Stomach (tissue), 9 donors: Measurements from ENCODE around the gene RSPH9. TPM values are rescaled to one million over a fixed set of nuclear protein-coding genes. Genes with fewer than 3 reads are reported as not detected.

Experiments used
- DNase-seq, 2 donors: peaks; one replicate each; pipeline versions ENCODE4 v3.0.0 to v3.0.0-alpha.2; 2013 to 2019
- H3K27ac ChIP-seq, 5 donors: fragments of 200-600 bp in 4 of 5; sonication (generic) in 4 of 5; one replicate each; pipeline ENCODE4 v1.5.1; 2013 to 2019; ENCODE audit warnings: mild to moderate bottlenecking in 1 of 5, moderate library complexity in 1 of 5
- H3K27me3 ChIP-seq, 3 donors: fragments of 200-600 bp; sonication (generic); one replicate each; pipeline ENCODE4 v1.5.1; 2017 to 2019; ENCODE audit warnings: mixed run types in 1 of 3
- H3K36me3 ChIP-seq, 4 donors: fragments of 200-600 bp; sonication (generic); 1 replicate in 3 of 4; 2 replicates in 1 of 4; pipeline ENCODE4 v1.5.1; 2016 to 2019
- H3K4me1 ChIP-seq, 4 donors: fragments of 200-600 bp; sonication (generic); one replicate each; pipeline ENCODE4 v1.5.1; 2016 to 2019
- H3K4me3 ChIP-seq, 4 donors: fragments of 200-600 bp; sonication (generic) in 3 of 4; one replicate each; pipeline ENCODE4 v1.5.1; 2016 to 2019; ENCODE audit warnings: mild to moderate bottlenecking in 1 of 4
- H3K9me3 ChIP-seq, 4 donors: fragments of 200-600 bp; sonication (generic); one replicate each; pipeline ENCODE4 v1.5.1; 2016 to 2019
- CTCF ChIP-seq, 7 experiments: fragments of 450-650 bp in 4 of 7; fragments of 200-600 bp in 3 of 7; sonication (generic) in 3 of 7; IDR thresholded peaks; one replicate each; pipeline ENCODE4 v1.5.1; 2016 to 2019; ENCODE audit warnings: antibody characterized with exemption in 7 of 7, control low read depth in 2 of 7, mild to moderate bottlenecking in 1 of 7
- EP300 ChIP-seq: sonication (generic); formaldehyde crosslinking; IDR thresholded peaks from one replicate; pipeline ENCODE4 v1.6.1; 2017; ENCODE audit warnings: antibody characterized with exemption
- POLR2A ChIP-seq, 4 donors: fragments of 450-650 bp; IDR thresholded peaks; one replicate each; pipeline ENCODE4 v1.6.1; 2016; ENCODE audit warnings: antibody characterized with exemption in 4 of 4, control low read depth in 2 of 4, mild to moderate bottlenecking in 1 of 4, moderate library complexity in 1 of 4
- POLR2AphosphoS5 ChIP-seq, 3 donors: sonication (generic); formaldehyde crosslinking; IDR thresholded peaks; one replicate each; pipeline ENCODE4 v1.6.1; 2016; ENCODE audit warnings: antibody characterized with exemption in 3 of 3
- WGBS, 5 donors: extraction: QIAGEN DNeasy Blood & Tissue Kit in 3 of 5; methylation state at CpG; one replicate each; pipeline versions ENCODE4 v1.1.5 to v1.1.7; 2013 to 2018; 5-methylcytosine and 5-hydroxymethylcytosine counted together
- intact Hi-C: fragments of 100-400 bp; cut with DNase I; formaldehyde crosslinking; loops from one replicate; pipeline ENCODE4 v1.15.1; 2023; ENCODE audit warnings: low total_unique reads
- polyA plus RNA-seq, 3 donors: library from polyadenylated mRNA; stranded (reverse); fragments of 200-250 nt; gene quantifications; one replicate each; pipeline ENCODE4 v1.2.3, GENCODE V29; 2013
- total RNA-seq, 5 donors: library from RNA; depleted of rRNA; stranded (reverse); fragments of >200 nt; gene quantifications; one replicate each; pipeline versions ENCODE4 v1.1.0 to v1.2.3, GENCODE V29; 2014 to 2016
- donor health status: healthy with polysubstance abuse.
- donor health status: Bipolar disorder and iron deficiency.
- donor health status: healthy.

RSPH9 gene
- total and polyA plus RNA-seq, 8 donors: 0.18 to 0.92 (median 0.42) TPM; not detected in 4

- peaks cover 0 to 18% (median 15%) of the 10 kb centered on the region in 4 donors for H3K4me1 ChIP-seq
- peaks cover 0 to 7% (median 0%) of the 10 kb centered on the region in 3 donors for H3K27me3 ChIP-seq
- WGBS, 5 donors: 65 to 77% (median 73%) methylated on average over 9 to 12 of the region's 12 CpGs
- no peak for DNase-seq
- no peaks in the 10 kb centered on the region for H3K9me3 ChIP-seq
- intact Hi-C loops: no loop called here
- TF ChIP-seq POLR2A (IDR thresholded peaks at IDR 0.05) (no peak), CTCF (IDR thresholded peaks at IDR 0.05) (no peak), EP300 (no peak), POLR2AphosphoS5 (IDR thresholded peaks at IDR 0.05) (no peak)
- peak overlapping the region in 3 of 5 donors; percentile 27 to 43 (median 33) for H3K27ac ChIP-seq
- H3K36me3 ChIP-seq: no peaks in the 10 kb centered on the region
- H3K4me3 ChIP-seq: no peak overlapping the region
Observed at GRCh38 chr6:43717822-43718221, 73.0 kb downstream of the RSPH9 start.

GRCh38 chr6:43718387-43719105 lies 73.7 kb downstream of the RSPH9 start:
- Histone ChIP-seq H3K4me1 (peaks cover 0 to 18% (median 17%) of the 10 kb centered on the region in 4 donors), H3K36me3 (no peaks in the 10 kb centered on the region), H3K27ac (peak overlapping the region in 2 of 5 donors; percentile 30 to 33), H3K27me3 (peaks cover 0 to 7% (median 0%) of the 10 kb centered on the region in 3 donors), H3K4me3 (no peak overlapping the region), H3K9me3 (no peaks in the 10 kb centered on the region)
- intact Hi-C loops: no loop called here
- no peak for TF ChIP-seq EP300
- TF ChIP-seq CTCF (IDR thresholded peaks at IDR 0.05): no peak
- TF ChIP-seq POLR2A (IDR thresholded peaks at IDR 0.05): no peak
- no peak for TF ChIP-seq POLR2AphosphoS5 (IDR thresholded peaks at IDR 0.05)
- no peak for DNase-seq
- 75 to 84% (median 80%) methylated on average over 9 to 13 of the region's 13 CpGs for WGBS, 5 donors

GRCh38 chr6:43719511-43719910 lies 74.7 kb downstream of the RSPH9 start:
- H3K4me1 ChIP-seq: peaks cover 3 to 25% (median 24%) of the 10 kb centered on the region in 4 donors
- H3K36me3 ChIP-seq: no peaks in the 10 kb centered on the region
- DNase-seq: no peak
- H3K27me3 ChIP-seq: peaks cover 0 to 7% (median 0%) of the 10 kb centered on the region in 3 donors
- no peaks in the 10 kb centered on the region for H3K9me3 ChIP-seq
- H3K27ac ChIP-seq: peak overlapping the region in 1 of 5 donors; percentile 30
- H3K4me3 ChIP-seq: no peak overlapping the region
- 80 to 93% (median 88%) methylated on average over 1 to 7 of the region's 7 CpGs for WGBS, 5 donors
- intact Hi-C loops: no loop called here
- no peak for TF ChIP-seq POLR2A (IDR thresholded peaks at IDR 0.05)
- TF ChIP-seq CTCF (IDR thresholded peaks at IDR 0.05): no peak
- TF ChIP-seq EP300: no peak

- Histone ChIP-seq H3K4me1 (peaks cover 11 to 32% (median 23%) of the 10 kb centered on the region in 4 donors), H3K4me3 (no peak overlapping the region), H3K9me3 (no peaks in the 10 kb centered on the region), H3K27me3 (peaks cover 0 to 7% (median 0%) of the 10 kb centered on the region in 3 donors), H3K27ac (no peak overlapping the region), H3K36me3 (no peaks in the 10 kb centered on the region)
- no peak for DNase-seq
- intact Hi-C loops: no loop called here
- TF ChIP-seq EP300 (no peak), POLR2AphosphoS5 (IDR thresholded peaks at IDR 0.05) (no peak), POLR2A (IDR thresholded peaks at IDR 0.05) (no peak), CTCF (IDR thresholded peaks at IDR 0.05) (no peak)
- WGBS, 5 donors: 80 to 99% (median 92%) methylated on average over 4 of the region's 4 CpGs
Observed at GRCh38 chr6:43720999-43721398, 76.2 kb downstream of the RSPH9 start.

Other genes starting within 250 kb of the RSPH9 start
- gene ABCC10, start 217.5 kb upstream of the RSPH9 start, total RNA-seq: 10 to 100 TPM; 18.7 to 67.4 (median 60.3) TPM
- gene ABCC10, start 217.5 kb upstream of the RSPH9 start, polyA plus RNA-seq: 10 to 100 TPM in 2 of 3 donors, 1 to 10 TPM in 1; 7.9 to 30.6 (median 15.1) TPM
- under 1 TPM in 1 of 5 donors, not detected in 4; 0.37 TPM for gene DLK2, start 189.5 kb upstream of the RSPH9 start, total RNA-seq
- gene DLK2, start 189.5 kb upstream of the RSPH9 start, polyA plus RNA-seq: 10 to 100 TPM in 1 of 3 donors, not detected in 2; 17.0 TPM
- 100 to 1,000 TPM in 1 of 5 donors, 10 to 100 TPM in 2, 1 to 10 TPM in 2; 8.4 to 182 (median 15.2) TPM for gene TJAP1, start 167.5 kb upstream of the RSPH9 start, total RNA-seq
- gene TJAP1, start 167.5 kb upstream of the RSPH9 start, polyA plus RNA-seq: 10 to 100 TPM; 10.8 to 17.5 (median 13.1) TPM
- 1 to 10 TPM in 1 of 5 donors, under 1 TPM in 1, not detected in 3; 0.55 to 1.0 TPM for gene LRRC73, start 134.7 kb upstream of the RSPH9 start, total RNA-seq
- under 1 TPM; 0.30 to 0.31 (median 0.31) TPM for gene LRRC73, start 134.7 kb upstream of the RSPH9 start, polyA plus RNA-seq
- gene YIPF3, start 128.1 kb upstream of the RSPH9 start, total RNA-seq: 100 to 1,000 TPM in 1 of 5 donors, 10 to 100 TPM in 4; 18.7 to 107 (median 62.0) TPM
- gene YIPF3, start 128.1 kb upstream of the RSPH9 start, polyA plus RNA-seq: 10 to 100 TPM; 49.3 to 77.4 (median 53.2) TPM
- gene POLR1C, start 127.9 kb upstream of the RSPH9 start, total RNA-seq: 10 to 100 TPM; 16.9 to 31.6 (median 26.8) TPM
- 10 to 100 TPM; 14.7 to 36.2 (median 23.3) TPM for gene POLR1C, start 127.9 kb upstream of the RSPH9 start, polyA plus RNA-seq
- gene XPO5, start 69.0 kb upstream of the RSPH9 start, total RNA-seq: 10 to 100 TPM in 4 of 5 donors, 1 to 10 TPM in 1; 4.6 to 46.1 (median 27.7) TPM
- gene XPO5, start 69.0 kb upstream of the RSPH9 start, polyA plus RNA-seq: 10 to 100 TPM in 1 of 3 donors, 1 to 10 TPM in 2; 5.5 to 10.7 (median 5.7) TPM
- 10 to 100 TPM in 1 of 5 donors, 1 to 10 TPM in 4; 5.8 to 47.8 (median 7.9) TPM for gene POLH, start 68.9 kb upstream of the RSPH9 start, total RNA-seq
- 1 to 10 TPM; 1.8 to 6.9 (median 2.4) TPM for gene POLH, start 68.9 kb upstream of the RSPH9 start, polyA plus RNA-seq
- 10 to 100 TPM; 32.6 to 83.8 (median 66.3) TPM for gene GTPBP2, start 15.8 kb upstream of the RSPH9 start, total RNA-seq
- gene GTPBP2, start 15.8 kb upstream of the RSPH9 start, polyA plus RNA-seq: 10 to 100 TPM; 26.3 to 48.4 (median 42.3) TPM
- 100 to 1,000 TPM in 1 of 5 donors, 10 to 100 TPM in 3, 1 to 10 TPM in 1; 7.8 to 282 (median 21.8) TPM for gene MAD2L1BP, start 9.2 kb upstream of the RSPH9 start, total RNA-seq
- gene MAD2L1BP, start 9.2 kb upstream of the RSPH9 start, polyA plus RNA-seq: 10 to 100 TPM; 21.1 to 33.9 (median 23.3) TPM
- 10 to 100 TPM in 2 of 5 donors, 1 to 10 TPM in 3; 1.7 to 40.2 (median 5.3) TPM for gene MRPS18A, start 42.8 kb downstream of the RSPH9 start, total RNA-seq
- gene MRPS18A, start 42.8 kb downstream of the RSPH9 start, polyA plus RNA-seq: 100 to 1,000 TPM in 1 of 3 donors, 10 to 100 TPM in 2; 61.2 to 111 (median 66.4) TPM
- gene VEGFA, start 125.2 kb downstream of the RSPH9 start, total RNA-seq: 100 to 1,000 TPM; 193 to 438 (median 352) TPM
- 10 to 100 TPM; 28.6 to 87.7 (median 31.5) TPM for gene VEGFA, start 125.2 kb downstream of the RSPH9 start, polyA plus RNA-seq